ENCODE measurements around the gene TGOLN2.
A peak's percentile ranks its signal among the peaks of the same experiment; 100 is the strongest.

TGOLN2 gene

GRCh38 chr2:85307527-85307897, 20.3 kb downstream of the TGOLN2 start:
- DNase-seq: no peak

GRCh38 chr2:85303780-85304531, 23.8 kb downstream of the TGOLN2 start:
- no peak for DNase-seq

DNA sequence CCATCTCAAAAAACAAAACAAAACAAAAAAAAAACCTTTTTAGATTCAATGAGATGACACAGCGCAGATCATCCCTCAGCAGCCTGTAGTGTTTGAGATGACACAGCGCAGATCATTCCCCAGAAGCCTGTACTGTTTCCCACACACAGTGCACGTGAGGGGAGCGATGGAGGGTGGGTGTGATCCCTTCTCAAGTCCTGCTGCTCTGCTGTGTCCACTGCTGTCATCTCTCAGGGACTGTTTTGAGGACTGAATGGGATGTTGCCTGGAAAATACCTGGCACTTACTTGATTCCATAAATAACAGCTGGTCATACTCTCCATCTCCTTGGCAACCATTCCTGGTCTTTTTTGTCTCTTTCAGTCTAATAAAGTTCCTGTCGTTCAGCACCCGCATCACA, 25.7 kb downstream of the TGOLN2 start:
- DNase-seq: no peak

DNA sequence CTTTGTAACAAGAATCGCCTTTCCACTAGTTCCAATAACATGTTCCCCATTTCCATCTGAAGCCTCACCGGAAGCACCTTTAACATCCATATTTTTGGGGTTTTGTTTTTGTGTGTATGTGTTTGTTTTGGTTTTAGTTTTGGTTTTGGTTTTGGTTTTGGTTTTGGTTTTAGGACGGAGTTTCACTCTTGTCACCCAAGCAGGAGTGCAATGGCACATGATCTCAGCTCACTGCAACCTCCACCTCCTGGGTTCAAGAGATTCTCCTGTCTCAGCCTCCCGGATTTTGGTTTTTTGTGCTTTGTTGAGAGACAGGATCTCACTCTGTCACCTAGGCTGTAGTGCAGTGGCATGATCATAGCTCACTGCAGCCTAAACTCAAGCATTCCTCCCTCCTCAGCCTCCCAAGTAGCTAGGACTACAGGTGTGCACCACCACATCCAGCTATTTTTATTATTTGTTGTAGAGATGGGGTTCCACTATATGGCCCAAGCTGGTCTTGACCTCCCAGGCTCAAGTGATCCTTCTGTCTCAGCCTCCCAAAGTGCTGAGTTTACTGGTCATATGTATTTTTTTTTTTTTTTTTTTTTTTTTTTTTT, 36.3 kb downstream of the TGOLN2 start:
- no peak for DNase-seq

DNA sequence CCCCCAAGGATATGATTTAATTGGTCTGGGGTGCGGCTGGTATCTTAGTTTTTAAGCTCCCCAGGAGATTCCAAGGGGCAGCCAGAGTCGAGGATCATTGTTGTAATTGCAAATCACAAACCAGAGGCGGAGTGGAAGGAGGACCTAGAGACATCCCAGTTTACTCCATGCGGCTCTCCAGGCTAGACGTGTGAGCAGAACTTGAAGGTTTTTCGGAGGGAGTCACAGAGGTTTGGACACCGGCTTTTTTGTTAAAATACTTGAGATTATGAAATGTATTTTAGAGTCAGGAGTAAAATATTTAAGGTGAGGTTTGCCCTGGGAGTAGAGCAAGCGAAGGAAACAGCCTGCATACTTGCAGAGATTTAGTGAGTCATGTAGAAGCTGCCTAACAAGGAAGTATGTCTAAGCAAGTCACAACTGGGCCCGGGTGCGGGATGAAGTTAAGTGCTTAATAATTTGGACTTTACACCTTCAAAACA, 39.5 kb downstream of the TGOLN2 start:
- no peak for DNase-seq

DNA sequence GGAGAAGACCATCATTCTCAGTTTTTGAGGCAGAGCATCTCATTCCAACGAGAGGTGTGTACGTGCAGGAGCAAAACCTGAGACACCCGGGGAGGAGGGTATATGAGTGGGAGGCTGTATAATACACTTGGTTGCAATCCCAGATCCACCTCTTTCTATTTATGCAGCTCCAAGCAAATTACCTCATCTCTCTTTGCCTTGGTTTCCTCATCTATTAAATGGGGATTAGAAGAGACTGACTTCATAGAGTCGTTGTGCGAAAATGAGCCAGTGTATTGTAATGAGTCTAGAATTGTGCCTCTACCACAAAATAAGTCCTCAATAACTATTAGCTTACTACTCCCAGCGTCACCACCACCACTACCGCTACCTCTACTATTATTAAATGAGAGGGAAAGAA, 40.1 kb downstream of the TGOLN2 start:
- no peak for DNase-seq

GRCh38 chr2:85286918-85287317, 40.9 kb downstream of the TGOLN2 start:
- DNase-seq: no peak

GRCh38 chr2:85283641-85284040, 44.1 kb downstream of the TGOLN2 start:
- DNase-seq: no peak

GRCh38 chr2:85282914-85283313, 44.9 kb downstream of the TGOLN2 start:
- no peak for DNase-seq

- no peak for DNase-seq
Measured at GRCh38 chr2:85281553-85281952, 46.2 kb downstream of the TGOLN2 start.

GRCh38 chr2:85278361-85278760, 49.4 kb downstream of the TGOLN2 start:
- no peak for DNase-seq

DNA sequence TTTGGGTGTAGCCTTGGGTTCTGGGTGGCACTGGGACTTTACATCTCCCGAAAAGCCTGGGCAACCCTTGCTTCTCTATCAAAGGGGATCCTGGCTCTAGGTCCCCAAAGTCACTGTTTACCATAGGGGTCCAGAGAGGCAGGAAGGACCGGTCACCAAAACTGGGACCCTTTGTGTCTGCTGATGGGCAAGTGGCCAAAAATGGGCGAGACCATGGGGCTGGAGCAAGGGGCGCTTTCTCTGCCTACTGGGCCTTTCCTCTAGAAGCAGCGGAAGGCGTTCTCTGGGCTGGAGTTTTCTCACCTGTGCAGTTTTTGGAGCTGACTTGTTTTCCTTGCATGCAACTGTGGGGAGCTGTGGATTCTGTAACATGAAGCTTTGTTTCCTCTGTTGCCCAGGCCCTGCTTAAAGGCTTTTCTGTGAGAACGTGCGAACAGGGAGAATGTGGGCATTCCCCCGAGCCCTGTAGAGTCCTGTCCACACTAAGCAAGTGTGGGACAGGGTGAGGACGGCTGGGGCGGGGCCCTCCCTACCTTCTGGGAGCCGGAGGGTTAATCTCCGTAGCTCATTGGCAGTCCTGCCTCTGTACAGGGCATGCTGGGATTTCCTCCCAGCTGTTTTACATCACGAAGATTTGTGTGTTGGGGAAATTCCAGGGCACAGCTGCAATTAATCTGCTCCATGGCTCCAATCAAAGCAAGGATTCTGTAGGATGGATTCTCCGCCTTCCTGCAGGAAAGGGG, 50.2 kb downstream of the TGOLN2 start:
- DNase-seq: no peak

DNA sequence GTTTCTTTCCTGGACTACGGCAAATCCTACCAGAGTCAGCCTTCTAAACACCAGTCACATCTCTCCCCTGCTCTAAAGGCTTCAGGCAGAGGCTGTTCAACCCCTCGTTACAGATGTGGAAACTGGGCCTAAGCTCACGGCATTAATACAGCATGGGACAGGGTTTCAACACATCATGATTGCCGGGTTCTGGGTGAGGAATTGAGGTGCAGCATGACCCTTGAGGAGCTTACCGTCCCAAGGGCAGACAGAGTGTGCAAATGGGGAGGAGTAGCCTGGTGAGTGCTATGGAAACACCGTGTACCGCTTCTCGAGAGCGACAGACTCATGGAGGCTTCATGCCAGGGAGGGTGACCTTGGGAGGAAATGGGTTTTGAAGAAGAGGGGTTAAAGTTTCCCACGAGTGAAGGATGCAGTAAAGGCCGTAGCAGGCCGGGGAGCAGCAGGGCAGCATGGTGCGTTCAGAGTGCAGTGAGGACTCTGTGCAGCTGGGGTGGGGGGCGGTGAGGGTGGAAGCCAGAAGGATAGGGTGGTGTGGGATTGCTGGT, 51.1 kb downstream of the TGOLN2 start:
- DNase-seq: no peak

GRCh38 chr2:85275984-85276540, 51.7 kb downstream of the TGOLN2 start:
- DNase-seq: no peak

DNA sequence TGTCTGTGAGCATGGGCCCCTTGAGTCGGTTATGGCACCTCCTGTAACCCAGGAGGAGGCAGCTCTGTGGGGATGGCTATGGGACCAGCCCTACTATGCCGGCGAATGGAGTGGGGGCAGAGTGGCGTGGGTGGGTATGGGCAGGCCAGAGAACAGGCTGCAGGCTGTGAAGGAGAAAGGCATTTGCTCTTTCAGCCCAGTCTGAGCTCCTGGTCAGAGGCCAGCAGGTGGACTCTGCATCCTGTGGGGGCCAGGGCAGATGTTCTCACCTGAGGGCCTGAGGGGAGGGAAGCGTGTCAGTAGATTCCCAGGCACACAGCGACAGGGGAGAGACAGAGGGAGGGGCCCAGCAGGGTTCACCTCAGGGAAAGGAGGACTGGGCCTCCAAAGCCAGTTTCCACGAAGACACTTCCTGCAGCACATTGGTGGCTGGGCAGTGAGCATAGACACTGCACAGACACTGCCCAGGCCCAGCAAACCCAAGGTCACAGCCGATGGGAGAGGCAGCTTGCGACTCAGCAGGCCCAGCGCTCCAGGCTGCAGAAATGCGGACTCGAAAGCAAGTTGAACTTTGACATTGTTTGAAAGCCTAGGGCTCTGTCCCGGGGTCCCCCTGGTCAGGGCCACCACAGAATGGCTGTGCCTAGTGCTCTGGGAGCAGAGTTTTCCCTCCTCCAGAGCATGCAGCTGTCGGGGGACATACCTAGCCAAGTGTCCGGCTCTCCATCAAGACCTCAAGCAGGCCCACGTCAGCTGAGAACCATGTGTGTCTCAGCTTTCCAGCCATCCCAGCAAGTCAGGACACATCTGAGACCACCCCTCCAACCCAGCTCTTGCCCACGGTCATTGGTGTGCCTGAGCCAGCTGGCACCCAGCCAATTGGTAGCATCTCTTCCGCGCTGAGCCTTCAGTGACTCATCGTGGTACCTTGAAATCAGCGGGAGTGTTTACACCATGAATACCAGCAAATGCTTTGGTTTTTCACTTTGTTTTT, 53.8 kb downstream of the TGOLN2 start:
- DNase-seq: no peak

DNA sequence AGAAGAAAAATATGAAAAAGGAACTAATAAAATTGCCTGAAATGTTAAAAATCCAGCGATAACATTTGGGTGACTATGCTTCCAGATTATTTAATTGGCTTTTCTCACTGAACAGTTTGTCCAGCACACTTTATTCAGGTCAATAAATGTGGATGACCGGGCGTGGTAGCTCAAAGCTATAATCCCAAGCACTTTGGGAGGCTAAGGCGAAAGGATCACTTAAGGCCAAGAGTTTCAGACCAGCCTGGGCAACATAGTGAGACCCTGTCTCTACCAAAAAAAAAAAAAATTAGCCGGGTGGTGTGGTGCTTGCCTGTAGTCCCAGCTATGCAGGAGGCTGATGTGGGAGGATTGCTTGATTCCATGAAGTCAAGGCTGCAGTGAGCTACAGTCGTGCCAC, 55.4 kb downstream of the TGOLN2 start:
- DNase-seq: no peak

DNA sequence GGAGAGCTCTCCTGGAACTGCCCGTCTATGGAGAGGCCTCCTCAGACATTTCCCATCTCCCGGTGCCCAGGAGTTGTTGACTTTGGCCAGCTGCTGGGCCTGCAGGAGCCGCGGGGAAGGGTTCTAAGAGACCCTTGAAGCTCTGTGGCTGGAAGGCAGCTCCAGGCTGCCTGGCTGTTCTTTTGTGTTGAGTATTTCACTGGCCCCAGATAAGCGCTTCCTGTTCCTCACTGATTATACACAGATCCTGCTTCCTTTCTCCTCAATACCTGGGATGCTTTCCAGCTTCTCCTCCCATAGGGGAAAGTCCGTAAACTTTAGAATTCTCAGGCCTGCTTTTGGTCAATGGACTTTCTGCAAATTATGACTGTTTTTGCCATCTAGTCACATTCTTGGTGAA, 57.8 kb downstream of the TGOLN2 start:
- peak; percentile 90 for DNase-seq

All from NCI-H2029 treated with DMSO at 0.1 percent for 48 hours (cell line).